ENCODE data around the gene HOXC11.

The HOXC11 gene

GRCh38 chr12:53976823-53977595, 4.1 kb downstream of the HOXC11 start:
- Histone ChIP-seq H3K9ac (ENCODE audit: low read depth, low read length) (no peak overlapping the region), H3K27ac (ENCODE audit: low read depth, low read length) (no peak overlapping the region), H3K27me3 (ENCODE audit: insufficient read depth, low read length) (peaks cover 100% of the 10 kb centered on the region), H3K4me1 (ENCODE audit: insufficient read depth, low read length) (no peaks in the 10 kb centered on the region; the same call in 1 of the 2 replicates), H3K4me3 (ENCODE audit: low read length) (no peak overlapping the region), H3K9me3 (ENCODE audit: insufficient read depth, low read depth, low read length) (no peaks in the 10 kb centered on the region), H3K36me3 (ENCODE audit: insufficient read depth, low read length) (no peaks in the 10 kb centered on the region)
- 25% methylated on average over 6 of the region's 9 CpGs for WGBS

- 25% methylated on average over 11 of the region's 11 CpGs for WGBS
- Histone ChIP-seq H3K36me3 (ENCODE audit: insufficient read depth, low read length) (no peaks in the 10 kb centered on the region), H3K27me3 (ENCODE audit: insufficient read depth, low read length) (peaks cover 100% of the 10 kb centered on the region), H3K9me3 (ENCODE audit: insufficient read depth, low read depth, low read length) (no peaks in the 10 kb centered on the region), H3K9ac (ENCODE audit: low read depth, low read length) (no peak overlapping the region), H3K27ac (ENCODE audit: low read depth, low read length) (no peak overlapping the region), H3K4me3 (ENCODE audit: low read length) (no peak overlapping the region), H3K4me1 (ENCODE audit: insufficient read depth, low read length) (no peaks in the 10 kb centered on the region; the same call in 1 of the 2 replicates)
These were observed 4.9 kb downstream of the HOXC11 start for GRCh38 chr12:53977596-53978445.

GRCh38 chr12:53978477-53979356, 5.8 kb downstream of the HOXC11 start:
- H3K9me3 ChIP-seq (ENCODE audit: insufficient read depth, low read depth, low read length) = no peaks in the 10 kb centered on the region
- H3K9ac ChIP-seq (ENCODE audit: low read depth, low read length) = no peak overlapping the region
- H3K36me3 ChIP-seq (ENCODE audit: insufficient read depth, low read length) = no peaks in the 10 kb centered on the region
- H3K4me1 ChIP-seq (ENCODE audit: insufficient read depth, low read length) = no peaks in the 10 kb centered on the region; the same call in 1 of the 2 replicates
- WGBS = 26% methylated on average over 13 of the region's 15 CpGs
- peaks cover 100% of the 10 kb centered on the region for H3K27me3 ChIP-seq (ENCODE audit: insufficient read depth, low read length)
- no peak overlapping the region for H3K4me3 ChIP-seq (ENCODE audit: low read length)
- H3K27ac ChIP-seq (ENCODE audit: low read depth, low read length) = no peak overlapping the region

- Histone ChIP-seq H3K9ac (ENCODE audit: low read depth, low read length) (no peak overlapping the region), H3K9me3 (ENCODE audit: insufficient read depth, low read depth, low read length) (no peaks in the 10 kb centered on the region), H3K36me3 (ENCODE audit: insufficient read depth, low read length) (no peaks in the 10 kb centered on the region), H3K27me3 (ENCODE audit: insufficient read depth, low read length) (peaks cover 100% of the 10 kb centered on the region), H3K4me3 (ENCODE audit: low read length) (no peak overlapping the region), H3K4me1 (ENCODE audit: insufficient read depth, low read length) (no peaks in the 10 kb centered on the region; the same call in 1 of the 2 replicates), H3K27ac (ENCODE audit: low read depth, low read length) (no peak overlapping the region)
- 25% methylated on average over 7 of the region's 7 CpGs for WGBS
These were observed 7.3 kb downstream of the HOXC11 start for GRCh38 chr12:53980104-53980801.

GRCh38 chr12:53980802-53981496, 8.0 kb downstream of the HOXC11 start:
- H3K27ac ChIP-seq (ENCODE audit: low read depth, low read length) = no peak overlapping the region
- H3K9ac ChIP-seq (ENCODE audit: low read depth, low read length) = no peak overlapping the region
- peaks cover 100% of the 10 kb centered on the region for H3K27me3 ChIP-seq (ENCODE audit: insufficient read depth, low read length)
- 46% methylated on average over 15 of the region's 15 CpGs for WGBS
- no peak overlapping the region for H3K4me3 ChIP-seq (ENCODE audit: low read length)
- no peaks in the 10 kb centered on the region for H3K9me3 ChIP-seq (ENCODE audit: insufficient read depth, low read depth, low read length)
- H3K36me3 ChIP-seq (ENCODE audit: insufficient read depth, low read length) = no peaks in the 10 kb centered on the region
- H3K4me1 ChIP-seq (ENCODE audit: insufficient read depth, low read length) = no peaks in the 10 kb centered on the region; the same call in 1 of the 2 replicates

GRCh38 chr12:53981634-53982565, 9.0 kb downstream of the HOXC11 start:
- no peak overlapping the region for H3K9ac ChIP-seq (ENCODE audit: low read depth, low read length)

GRCh38 chr12:53982648-53983567, 10.0 kb downstream of the HOXC11 start:
- H3K4me1 ChIP-seq (ENCODE audit: insufficient read depth, low read length) = no peaks in the 10 kb centered on the region
- peaks cover 100% of the 10 kb centered on the region for H3K27me3 ChIP-seq (ENCODE audit: insufficient read depth, low read length)
- no peak overlapping the region for H3K27ac ChIP-seq (ENCODE audit: low read depth, low read length)
- H3K9ac ChIP-seq (ENCODE audit: low read depth, low read length) = no peak overlapping the region
- H3K4me3 ChIP-seq (ENCODE audit: low read length) = no peak overlapping the region
- H3K9me3 ChIP-seq (ENCODE audit: insufficient read depth, low read depth, low read length) = no peaks in the 10 kb centered on the region
- no peaks in the 10 kb centered on the region for H3K36me3 ChIP-seq (ENCODE audit: insufficient read depth, low read length)
- WGBS = 42% methylated on average over 24 of the region's 26 CpGs

More at GRCh38 chr12:53981634-53982565, 9.0 kb downstream of the HOXC11 start:
- Histone ChIP-seq H3K27ac (ENCODE audit: low read depth, low read length) (no peak overlapping the region), H3K9me3 (ENCODE audit: insufficient read depth, low read depth, low read length) (no peaks in the 10 kb centered on the region), H3K36me3 (ENCODE audit: insufficient read depth, low read length) (no peaks in the 10 kb centered on the region), H3K27me3 (ENCODE audit: insufficient read depth, low read length) (peaks cover 100% of the 10 kb centered on the region), H3K4me3 (ENCODE audit: low read length) (no peak overlapping the region), H3K4me1 (ENCODE audit: insufficient read depth, low read length) (no peaks in the 10 kb centered on the region)
- 18% methylated on average over 30 of the region's 30 CpGs for WGBS

- Histone ChIP-seq H3K36me3 (ENCODE audit: insufficient read depth, low read length) (no peaks in the 10 kb centered on the region), H3K9ac (ENCODE audit: low read depth, low read length) (no peak overlapping the region), H3K9me3 (ENCODE audit: insufficient read depth, low read depth, low read length) (no peaks in the 10 kb centered on the region), H3K27ac (ENCODE audit: low read depth, low read length) (no peak overlapping the region), H3K4me1 (ENCODE audit: insufficient read depth, low read length) (no peaks in the 10 kb centered on the region), H3K27me3 (ENCODE audit: insufficient read depth, low read length) (peaks cover 100% of the 10 kb centered on the region), H3K4me3 (ENCODE audit: low read length) (no peak overlapping the region)
- WGBS = 43% methylated on average over 17 of the region's 17 CpGs
These were observed 10.6 kb downstream of the HOXC11 start for GRCh38 chr12:53983568-53983949.

Data from HUES64 (cell line).